H9 (cell line): ENCODE results near the gene MEF2A. TPM values are rescaled to one million over a fixed set of nuclear protein-coding genes. Genes with fewer than 3 reads are reported as not detected.

Source experiments
- DNase-seq: peaks from one replicate; pipeline ENCODE4 v3.0.0-alpha.2; 2017
- H2AFZ ChIP-seq: one replicate; pipeline ENCODE4 v1.6.1; 2013; ENCODE audit warnings: mild to moderate bottlenecking, low read length, control low read depth, moderate library complexity
- H2AK5ac ChIP-seq: 2 replicates; pipeline ENCODE4 v1.6.1; 2013; ENCODE audit warnings: low read length, control low read depth, mixed read lengths; ENCODE audit not compliant: insufficient read length
- H2BK120ac ChIP-seq: one replicate; pipeline ENCODE4 v1.6.1; 2013; ENCODE audit warnings: low read depth, mild to moderate bottlenecking, low read length, control low read depth, inconsistent platforms; ENCODE audit not compliant: poor library complexity, severe bottlenecking
- H2BK12ac ChIP-seq: 2 replicates; pipeline ENCODE4 v1.6.1; 2013; ENCODE audit warnings: low read length, control low read depth, mixed read lengths, low read depth; ENCODE audit not compliant: insufficient read length
- H2BK15ac ChIP-seq: 2 replicates; pipeline ENCODE4 v1.6.1; 2013; ENCODE audit warnings: low read depth, low read length, control low read depth
- H2BK20ac ChIP-seq: one replicate; pipeline ENCODE4 v1.6.1; 2013; ENCODE audit warnings: low read depth, mild to moderate bottlenecking, low read length, control low read depth, inconsistent platforms; ENCODE audit not compliant: poor library complexity, severe bottlenecking
- H2BK5ac ChIP-seq: 2 replicates; pipeline ENCODE4 v1.6.1; 2013; ENCODE audit warnings: low read length, control low read depth, mixed read lengths; ENCODE audit not compliant: insufficient read length
- H3K14ac ChIP-seq: 2 replicates; pipeline ENCODE4 v1.6.1; 2013; ENCODE audit warnings: low read length, control low read depth; ENCODE audit not compliant: insufficient read depth
- H3K18ac ChIP-seq: 2 replicates; pipeline ENCODE4 v1.6.1; 2013; ENCODE audit warnings: low read depth, mild to moderate bottlenecking, mixed read lengths, low read length, control low read depth; ENCODE audit not compliant: insufficient read length
- H3K23ac ChIP-seq: 2 replicates; pipeline ENCODE4 v1.6.1; 2013; ENCODE audit warnings: low read length, control low read depth, mixed read lengths, low read depth; ENCODE audit not compliant: insufficient read length
- H3K23me2 ChIP-seq: 2 replicates; pipeline ENCODE4 v1.6.1; 2013; ENCODE audit warnings: low read depth, mild to moderate bottlenecking, mixed read lengths, low read length, control low read depth; ENCODE audit not compliant: insufficient read length, poor library complexity, severe bottlenecking
- H3K27ac ChIP-seq: 2 replicates; pipeline ENCODE4 v1.5.1; 2013; ENCODE audit warnings: low read length, control low read depth, mixed read lengths, low read depth; ENCODE audit not compliant: insufficient read length
- H3K27me3 ChIP-seq: 2 replicates; pipeline ENCODE4 v1.6.1; 2013; ENCODE audit warnings: low read length, control low read depth, inconsistent platforms; ENCODE audit not compliant: insufficient read depth
- H3K4ac ChIP-seq: 2 replicates; pipeline ENCODE4 v1.6.1; 2013; ENCODE audit warnings: low read depth, mild to moderate bottlenecking, control low read depth, inconsistent platforms, low read length, moderate library complexity
- H3K4me1 ChIP-seq: 2 replicates; pipeline ENCODE4 v1.6.1; 2013; ENCODE audit warnings: low read length, control low read depth, inconsistent platforms; ENCODE audit not compliant: insufficient read depth
- H3K4me2 ChIP-seq: 2 replicates; pipeline ENCODE4 v1.6.1; 2013; ENCODE audit warnings: low read length, control low read depth, mixed read lengths; ENCODE audit not compliant: insufficient read length, insufficient read depth
- H3K56ac ChIP-seq: 2 replicates; pipeline ENCODE4 v1.6.1; 2013; ENCODE audit warnings: low read depth, mild to moderate bottlenecking, mixed read lengths, low read length, control low read depth; ENCODE audit not compliant: insufficient read length
- H3K79me1 ChIP-seq: 2 replicates; pipeline ENCODE4 v1.6.1; 2013; ENCODE audit warnings: low read depth, mild to moderate bottlenecking, moderate library complexity, low read length, control low read depth, inconsistent platforms; ENCODE audit not compliant: insufficient read depth, poor library complexity, severe bottlenecking
- H3K79me2 ChIP-seq: 2 replicates; pipeline ENCODE4 v1.6.1; 2013; ENCODE audit warnings: low read length, control low read depth, inconsistent platforms; ENCODE audit not compliant: insufficient read depth
- H3K9ac ChIP-seq: 2 replicates; pipeline ENCODE4 v1.6.1; 2013; ENCODE audit warnings: low read length, control low read depth, mixed read lengths; ENCODE audit not compliant: insufficient read length; ENCODE audit errors: extremely low read depth
- H3K9me3 ChIP-seq: one replicate; pipeline ENCODE4 v1.6.1; 2013; ENCODE audit warnings: low read depth, low read length, inconsistent platforms; ENCODE audit not compliant: control insufficient read depth
- H3T11ph ChIP-seq: one replicate; pipeline ENCODE4 v1.6.1; 2013; ENCODE audit warnings: mild to moderate bottlenecking, low read length, control low read depth, inconsistent platforms
- H4K20me1 ChIP-seq: one replicate; pipeline ENCODE4 v1.6.1; 2013; ENCODE audit not compliant: control insufficient read depth, insufficient read length, insufficient read depth
- H4K5ac ChIP-seq: 2 replicates; pipeline ENCODE4 v1.6.1; 2013; ENCODE audit warnings: low read depth, mild to moderate bottlenecking, mixed read lengths, low read length, control low read depth; ENCODE audit not compliant: insufficient read length
- H4K8ac ChIP-seq: replicated peaks from 2 replicates; pipeline ENCODE4 v1.6.1; 2013; ENCODE audit warnings: low read length, control low read depth, mixed read lengths, low read depth; ENCODE audit not compliant: insufficient read length
- H4K91ac ChIP-seq: 2 replicates; pipeline ENCODE4 v1.6.1; 2013; ENCODE audit warnings: low read depth, mild to moderate bottlenecking, moderate library complexity, mixed read lengths, low read length, control low read depth; ENCODE audit not compliant: insufficient read length
- H3K27ac Mint-ChIP-seq, 3 experiments: 2 replicates in 2 of 3; 3 replicates in 1 of 3; pipeline ENCODE4 v1.8.0; 2020 to 2021; ENCODE audit warnings: mixed read lengths in 3 of 3, mild to moderate bottlenecking in 1 of 3, moderate library complexity in 1 of 3
- H3K27me3 Mint-ChIP-seq: 2 replicates; pipeline ENCODE4 v1.8.0; 2021; ENCODE audit warnings: low read depth, mild to moderate bottlenecking, moderate library complexity, mixed read lengths
- H3K36me3 Mint-ChIP-seq, 3 experiments: 2 replicates in 2 of 3; 3 replicates in 1 of 3; pipeline ENCODE4 v1.8.0; 2020 to 2021; ENCODE audit warnings: low read depth in 3 of 3, mixed read lengths in 3 of 3; ENCODE audit not compliant: insufficient read depth in 1 of 3
- H3K4me1 Mint-ChIP-seq, 2 experiments: 2 replicates each; pipeline ENCODE4 v1.8.0; 2020; ENCODE audit warnings: mixed read lengths in 2 of 2
- H3K4me3 Mint-ChIP-seq, 2 experiments: 2 replicates in 1 of 2; 3 replicates in 1 of 2; pipeline ENCODE4 v1.8.0; 2020 to 2021; ENCODE audit warnings: mild to moderate bottlenecking in 2 of 2, mixed read lengths in 2 of 2, moderate library complexity in 1 of 2
- H3K9me3 Mint-ChIP-seq, 2 experiments: 2 replicates in 1 of 2; 3 replicates in 1 of 2; pipeline ENCODE4 v1.8.0; 2020; ENCODE audit warnings: mild to moderate bottlenecking in 2 of 2, mixed read lengths in 2 of 2, moderate library complexity in 1 of 2
- CTCF ChIP-seq: fragments of 200-600 bp; sonication (generic); conservative IDR thresholded peaks from 3 replicates; pipeline ENCODE4 v1.8.0; 2021; ENCODE audit warnings: antibody characterized with exemption, mild to moderate bottlenecking
- WGBS: extraction: QIAGEN DNeasy Blood & Tissue Kit; methylation state at CpG from one replicate; pipeline ENCODE4 v1.1.7; 2013; ENCODE audit warnings: missing lambda C conversion rate, low lambda C conversion rate, mixed read lengths; ENCODE audit not compliant: insufficient read length; ENCODE audit errors: extremely low coverage; 5-methylcytosine and 5-hydroxymethylcytosine counted together
- total RNA-seq: library from RNA; stranded (reverse); gene quantifications from 2 replicates; pipeline ENCODE4 v1.2.1, GENCODE V29; 2021

The MEF2A gene
- total RNA-seq, 1 experiment from 2014 or later, result 20.7 TPM

GRCh38 chr15:99727733-99728132 is 161.9 kb downstream of the MEF2A start:
- H2BK15ac ChIP-seq, result no peak overlapping the region
- Mint-ChIP-seq H3K27me3 (peaks cover 11% of the 10 kb centered on the region), H3K4me3 (no peak overlapping the region), H3K4me1 (peaks cover 26 to 30% of the 10 kb centered on the region in 2 experiments), H3K36me3 (peaks cover 19 to 39% (median 22%) of the 10 kb centered on the region in 3 experiments), H3K27ac (peak overlapping the region in 1 of 3 experiments; percentile 76; a peak in 1 of 7 replicates), H3K9me3 (peaks cover 8 to 11% of the 10 kb centered on the region in 2 experiments)
- no peak overlapping the region for H3K14ac ChIP-seq
- H3K27ac ChIP-seq, result no peak overlapping the region
- H3K79me1 ChIP-seq, result no peaks in the 10 kb centered on the region
- no peak overlapping the region for H3K23ac ChIP-seq
- no peak for DNase-seq
- no peaks in the 10 kb centered on the region for H3K4me1 ChIP-seq
- H3K4ac ChIP-seq, result no peak overlapping the region
- no peak overlapping the region for H3K4me2 ChIP-seq
- no CpG with 5 or more reads among the region's 7 CpGs for WGBS
- peaks cover 7% of the 10 kb centered on the region for H3K9me3 ChIP-seq
- peaks cover 11% of the 10 kb centered on the region for H3K23me2 ChIP-seq
- no peaks in the 10 kb centered on the region for H3K27me3 ChIP-seq
- H2BK120ac ChIP-seq, result no peak overlapping the region
- no peak overlapping the region for H2BK20ac ChIP-seq
- no peak overlapping the region for H2BK5ac ChIP-seq
- no peak overlapping the region for H2BK12ac ChIP-seq
- no peak overlapping the region for H3K56ac ChIP-seq
- no peak overlapping the region for H2AK5ac ChIP-seq
- H3T11ph ChIP-seq, result no peak overlapping the region
- H4K8ac ChIP-seq, result no peak overlapping the region
- H4K91ac ChIP-seq, result no peak overlapping the region
- H2AFZ ChIP-seq, result no peak overlapping the region
- no peak overlapping the region for H3K9ac ChIP-seq
- no peak overlapping the region for H4K5ac ChIP-seq
- no peak overlapping the region for H3K18ac ChIP-seq
- no peak for TF ChIP-seq CTCF
- H4K20me1 ChIP-seq, result no peaks in the 10 kb centered on the region
- no peaks in the 10 kb centered on the region for H3K79me2 ChIP-seq
